Trophoblast cell (in vitro differentiated cells and primary cell): ENCODE data around the gene IGF1R.

Source experiments
- DNase-seq, 2 donors: peaks; one replicate each; pipeline ENCODE4 v3.0.0-alpha.2; 2016
- H2AFZ ChIP-seq: 2 replicates; pipeline ENCODE4 v1.6.1; 2013; ENCODE audit warnings: low read length, moderate library complexity, mild to moderate bottlenecking; ENCODE audit not compliant: insufficient read depth, poor library complexity
- H2AK5ac ChIP-seq: 2 replicates; pipeline ENCODE4 v1.6.1; 2013; ENCODE audit warnings: mild to moderate bottlenecking, low read length
- H2BK120ac ChIP-seq: 2 replicates; pipeline ENCODE4 v1.6.1; 2013; ENCODE audit warnings: low read length, mild to moderate bottlenecking, moderate library complexity; ENCODE audit not compliant: insufficient read depth, poor library complexity
- H2BK12ac ChIP-seq: 2 replicates; pipeline ENCODE4 v1.6.1; 2013; ENCODE audit warnings: mild to moderate bottlenecking, low read length, moderate library complexity
- H2BK5ac ChIP-seq: 2 replicates; pipeline ENCODE4 v1.6.1; 2013; ENCODE audit warnings: low read length, low read depth, moderate library complexity, mild to moderate bottlenecking; ENCODE audit not compliant: poor library complexity
- H3K14ac ChIP-seq: 2 replicates; pipeline ENCODE4 v1.6.1; 2013; ENCODE audit warnings: mild to moderate bottlenecking, low read length
- H3K18ac ChIP-seq: 2 replicates; pipeline ENCODE4 v1.6.1; 2013; ENCODE audit warnings: mild to moderate bottlenecking, low read length
- H3K23ac ChIP-seq: 2 replicates; pipeline ENCODE4 v1.6.1; 2013; ENCODE audit warnings: low read length
- H3K27ac ChIP-seq: 2 replicates; pipeline ENCODE4 v1.5.1; 2013; ENCODE audit warnings: low read depth, mild to moderate bottlenecking, inconsistent platforms, low read length, moderate library complexity
- H3K27me3 ChIP-seq: 2 replicates; pipeline ENCODE4 v1.6.1; 2013; ENCODE audit warnings: inconsistent platforms, mild to moderate bottlenecking, low read length, moderate library complexity; ENCODE audit not compliant: insufficient read depth
- H3K36me3 ChIP-seq, 2 experiments: 1 replicate in 1 of 2; 2 replicates in 1 of 2; pipeline ENCODE4 v1.6.1; 2013; ENCODE audit warnings: low read length in 2 of 2, mild to moderate bottlenecking in 2 of 2, moderate library complexity in 1 of 2; ENCODE audit not compliant: insufficient read depth in 2 of 2, control insufficient read depth in 1 of 2
- H3K4ac ChIP-seq: 2 replicates; pipeline ENCODE4 v1.6.1; 2013; ENCODE audit warnings: low read depth, mild to moderate bottlenecking, low read length, moderate library complexity
- H3K4me1 ChIP-seq, 2 experiments: 1 replicate in 1 of 2; 2 replicates in 1 of 2; pipeline ENCODE4 v1.6.1; 2013; ENCODE audit warnings: low read length in 2 of 2, mild to moderate bottlenecking in 2 of 2, moderate library complexity in 1 of 2; ENCODE audit not compliant: insufficient read depth in 2 of 2, control insufficient read depth in 1 of 2
- H3K4me2 ChIP-seq: 2 replicates; pipeline ENCODE4 v1.6.1; 2013; ENCODE audit warnings: inconsistent platforms, mild to moderate bottlenecking, low read length, moderate library complexity
- H3K4me3 ChIP-seq: 2 replicates; pipeline ENCODE4 v1.5.1; 2013; ENCODE audit warnings: mild to moderate bottlenecking, low read depth, low read length, inconsistent platforms
- H3K79me1 ChIP-seq: one replicate; pipeline ENCODE4 v1.6.1; 2013; ENCODE audit warnings: low read length
- H3K79me2 ChIP-seq: 2 replicates; pipeline ENCODE4 v1.6.1; 2013; ENCODE audit warnings: low read length, mild to moderate bottlenecking; ENCODE audit not compliant: control insufficient read depth, insufficient read depth, poor library complexity
- H3K9ac ChIP-seq: 2 replicates; pipeline ENCODE4 v1.6.1; 2013; ENCODE audit warnings: mild to moderate bottlenecking, low read length
- H3K9me3 ChIP-seq: 2 replicates; pipeline ENCODE4 v1.6.1; 2013; ENCODE audit warnings: low read depth, mild to moderate bottlenecking, control low read depth, inconsistent platforms, low read length; ENCODE audit not compliant: insufficient read depth
- H4K12ac ChIP-seq: 2 replicates; pipeline ENCODE4 v1.6.1; 2013; ENCODE audit warnings: low read depth, mild to moderate bottlenecking, low read length, moderate library complexity
- H4K8ac ChIP-seq: 2 replicates; pipeline ENCODE4 v1.6.1; 2013; ENCODE audit warnings: low read depth, mild to moderate bottlenecking, low read length, moderate library complexity
- H4K91ac ChIP-seq: one replicate; pipeline ENCODE4 v1.6.1; 2013; ENCODE audit warnings: low read depth, mild to moderate bottlenecking, low read length, moderate library complexity
- WGBS: extraction: QIAGEN DNeasy Blood & Tissue Kit; methylation state at CpG from one replicate; pipeline ENCODE4 v1.1.7; 2013; ENCODE audit warnings: missing lambda C conversion rate; ENCODE audit not compliant: insufficient read length, insufficient coverage; ENCODE audit errors: extremely low coverage; 5-methylcytosine and 5-hydroxymethylcytosine counted together

The IGF1R gene

GRCh38 chr15:98853161-98853560, 204.8 kb downstream of the IGF1R start:
- no peak overlapping the region for H2AFZ ChIP-seq
- no peak overlapping the region for H2BK5ac ChIP-seq
- no peaks in the 10 kb centered on the region for H3K27me3 ChIP-seq
- H4K91ac ChIP-seq: no peak overlapping the region
- H4K8ac ChIP-seq: no peak overlapping the region
- H3K4me1 ChIP-seq: peaks cover 30 to 33% of the 10 kb centered on the region in 2 experiments
- DNase-seq: peak; percentile 89 to 96
- H3K4ac ChIP-seq: no peak overlapping the region
- H3K79me1 ChIP-seq: peaks cover 9% of the 10 kb centered on the region
- no peak overlapping the region for H3K14ac ChIP-seq
- no peak overlapping the region for H3K23ac ChIP-seq
- H2BK12ac ChIP-seq: no peak overlapping the region
- peak overlapping the region; percentile 93 for H3K4me2 ChIP-seq
- H3K79me2 ChIP-seq: peaks cover 16% of the 10 kb centered on the region
- no peaks in the 10 kb centered on the region for H3K9me3 ChIP-seq
- no peak overlapping the region for H3K9ac ChIP-seq
- no CpG with 5 or more reads among the region's 8 CpGs for WGBS
- no peak overlapping the region for H4K12ac ChIP-seq
- H3K36me3 ChIP-seq: no peaks in the 10 kb centered on the region
- no peak overlapping the region for H2BK120ac ChIP-seq
- H3K18ac ChIP-seq: no peak overlapping the region
- no peak overlapping the region for H3K4me3 ChIP-seq
- H2AK5ac ChIP-seq: no peak overlapping the region
- no peak overlapping the region for H3K27ac ChIP-seq

GRCh38 chr15:98853617-98854420, 205.5 kb downstream of the IGF1R start:
- H4K12ac ChIP-seq: no peak overlapping the region
- H3K27ac ChIP-seq: peak overlapping the region; percentile 22
- H3K4me2 ChIP-seq: peak overlapping the region; percentile 93
- H4K91ac ChIP-seq: peak overlapping the region; percentile 16
- no peak overlapping the region for H2AFZ ChIP-seq
- no peak overlapping the region for H2BK12ac ChIP-seq
- no peak overlapping the region for H3K9ac ChIP-seq
- WGBS: no CpG with 5 or more reads among the region's 18 CpGs
- H3K79me2 ChIP-seq: peaks cover 18% of the 10 kb centered on the region
- no peaks in the 10 kb centered on the region for H3K36me3 ChIP-seq
- peak overlapping the region; percentile 51 for H3K4ac ChIP-seq
- H3K23ac ChIP-seq: no peak overlapping the region
- H3K9me3 ChIP-seq: no peaks in the 10 kb centered on the region
- peak overlapping the region; percentile 45 for H2BK120ac ChIP-seq
- H3K79me1 ChIP-seq: peaks cover 9% of the 10 kb centered on the region
- H3K27me3 ChIP-seq: no peaks in the 10 kb centered on the region
- H4K8ac ChIP-seq: no peak overlapping the region
- DNase-seq: no peak
- peak overlapping the region; percentile 57 for H3K18ac ChIP-seq
- H3K4me1 ChIP-seq: peaks cover 33 to 34% of the 10 kb centered on the region in 2 experiments
- H2AK5ac ChIP-seq: no peak overlapping the region
- peak overlapping the region; percentile 45 for H2BK5ac ChIP-seq
- no peak overlapping the region for H3K14ac ChIP-seq
- no peak overlapping the region for H3K4me3 ChIP-seq

GRCh38 chr15:98854496-98854895, 206.2 kb downstream of the IGF1R start:
- Histone ChIP-seq H3K23ac (no peak overlapping the region), H3K4ac (peak overlapping the region; percentile 81), H4K91ac (no peak overlapping the region), H4K8ac (no peak overlapping the region), H3K9me3 (no peaks in the 10 kb centered on the region), H3K4me2 (no peak overlapping the region), H2AK5ac (no peak overlapping the region), H3K14ac (no peak overlapping the region), H3K79me1 (peaks cover 9% of the 10 kb centered on the region), H3K9ac (no peak overlapping the region), H2BK120ac (peak overlapping the region; percentile 8), H3K36me3 (no peaks in the 10 kb centered on the region), H3K27ac (no peak overlapping the region), H2BK5ac (no peak overlapping the region), H3K4me1 (peaks cover 33 to 34% of the 10 kb centered on the region in 2 experiments), H3K4me3 (no peak overlapping the region), H2BK12ac (no peak overlapping the region), H3K79me2 (peaks cover 18% of the 10 kb centered on the region), H3K18ac (peak overlapping the region; percentile 29), H4K12ac (no peak overlapping the region), H2AFZ (no peak overlapping the region), H3K27me3 (no peaks in the 10 kb centered on the region)
- no CpG with 5 or more reads among the region's 7 CpGs for WGBS
- DNase-seq: no peak

GRCh38 chr15:98855067-98855814, 206.9 kb downstream of the IGF1R start:
- no peak for DNase-seq
- Histone ChIP-seq H3K4me2 (no peak overlapping the region), H3K27me3 (no peaks in the 10 kb centered on the region), H3K36me3 (no peaks in the 10 kb centered on the region), H3K9ac (no peak overlapping the region), H2BK120ac (peak overlapping the region; percentile 8), H4K12ac (no peak overlapping the region), H4K91ac (peak overlapping the region; percentile 41), H2BK12ac (peak overlapping the region; percentile 49), H2AK5ac (peak overlapping the region; percentile 58), H4K8ac (no peak overlapping the region), H3K23ac (no peak overlapping the region), H3K27ac (no peak overlapping the region), H3K4ac (peak overlapping the region; percentile 81), H3K9me3 (no peaks in the 10 kb centered on the region), H3K4me1 (peaks cover 33 to 34% of the 10 kb centered on the region in 2 experiments), H3K4me3 (no peak overlapping the region), H3K14ac (no peak overlapping the region), H3K79me1 (peaks cover 9% of the 10 kb centered on the region), H2AFZ (no peak overlapping the region), H3K79me2 (peaks cover 18% of the 10 kb centered on the region), H3K18ac (peak overlapping the region; percentile 29), H2BK5ac (no peak overlapping the region)
- WGBS: no CpG with 5 or more reads among the region's 10 CpGs
